GM12801 (cell line): ENCODE measurements around the gene P3H1.

Experiments used
- CTCF ChIP-seq: IDR thresholded peaks from one replicate; pipeline ENCODE4 v1.5.1; 2011; ENCODE audit warnings: control low read depth; ENCODE audit not compliant: insufficient read length; ENCODE audit errors: extremely low read depth

P3H1 gene

GRCh38 chr1:42758641-42759040 is 8.2 kb downstream of the P3H1 start:
- TF ChIP-seq CTCF = no peak

- TF ChIP-seq CTCF = no peak
Observed at GRCh38 chr1:42757892-42758275, 8.9 kb downstream of the P3H1 start.

- TF ChIP-seq CTCF = no peak
Observed at GRCh38 chr1:42756956-42757891, 9.6 kb downstream of the P3H1 start.

- TF ChIP-seq CTCF = no peak
Observed at GRCh38 chr1:42753070-42753469, 13.8 kb downstream of the P3H1 start.

- no peak for TF ChIP-seq CTCF
Observed at GRCh38 chr1:42752284-42752683, 14.5 kb downstream of the P3H1 start.

GRCh38 chr1:42750041-42750440 is 16.8 kb downstream of the P3H1 start:
- TF ChIP-seq CTCF = no peak

GRCh38 chr1:42748461-42749410 is 18.1 kb downstream of the P3H1 start:
- TF ChIP-seq CTCF = no peak
